HL-60/S4 treated with retinoic acid at 250 ng/mL for 4 days and 3 days (cell line): ENCODE results near the gene CUX1.
"Not testable (repeated sequence)": the region's sequence is repeated elsewhere in the genome, so short reads cannot be mapped to it uniquely, and the experiment has no call there.

Experiments
- in situ Hi-C: fragments of 300-500 bp; cut with MboI; formaldehyde crosslinking; loops from 2 replicates; pipeline ENCODE4 v1.7.0; 2022; ENCODE audit warnings: low sequenced_read_pairs

Gene CUX1

DNA sequence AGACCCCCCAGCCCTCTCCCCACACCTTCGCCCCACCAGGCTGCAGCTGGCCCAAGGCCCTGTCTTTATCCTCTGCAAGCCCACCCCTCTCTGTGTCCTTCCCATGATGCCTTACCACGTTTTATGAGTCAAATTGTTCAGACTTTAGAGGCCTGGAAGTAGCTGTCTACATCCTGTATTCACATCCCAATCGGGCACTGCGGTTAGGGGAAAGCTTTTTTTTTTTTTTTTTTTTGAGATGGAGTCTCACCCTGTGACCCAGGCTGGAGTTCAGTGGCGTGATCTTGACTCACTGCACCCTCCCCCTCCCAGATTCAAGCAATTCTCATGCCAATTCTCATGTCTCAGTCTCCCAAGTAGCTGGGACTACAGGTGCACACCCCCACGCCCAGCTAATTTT lies 347.7 kb downstream of the CUX1 start:
- in situ Hi-C loops: no loop called here

DNA sequence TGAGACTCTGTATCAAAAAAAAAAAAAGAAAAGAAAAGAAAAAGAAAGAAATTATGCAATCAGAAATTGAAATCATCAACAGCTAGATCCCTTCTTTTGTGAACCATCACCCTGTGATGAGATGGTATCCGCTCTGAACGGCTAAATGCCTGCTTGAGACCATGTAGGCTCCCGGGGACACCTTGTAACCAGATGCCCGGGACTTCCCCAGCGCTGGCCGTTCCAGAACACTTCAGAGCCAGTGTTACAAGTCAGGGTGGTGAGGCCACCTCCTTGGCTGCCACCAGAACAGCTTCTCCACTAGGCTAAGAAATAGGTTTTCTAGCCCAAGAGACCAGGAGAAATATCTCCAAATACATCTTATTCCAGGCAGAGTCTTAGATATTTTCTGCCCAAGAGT lies 349.8 kb downstream of the CUX1 start:
- in situ Hi-C loops: no loop called here

DNA sequence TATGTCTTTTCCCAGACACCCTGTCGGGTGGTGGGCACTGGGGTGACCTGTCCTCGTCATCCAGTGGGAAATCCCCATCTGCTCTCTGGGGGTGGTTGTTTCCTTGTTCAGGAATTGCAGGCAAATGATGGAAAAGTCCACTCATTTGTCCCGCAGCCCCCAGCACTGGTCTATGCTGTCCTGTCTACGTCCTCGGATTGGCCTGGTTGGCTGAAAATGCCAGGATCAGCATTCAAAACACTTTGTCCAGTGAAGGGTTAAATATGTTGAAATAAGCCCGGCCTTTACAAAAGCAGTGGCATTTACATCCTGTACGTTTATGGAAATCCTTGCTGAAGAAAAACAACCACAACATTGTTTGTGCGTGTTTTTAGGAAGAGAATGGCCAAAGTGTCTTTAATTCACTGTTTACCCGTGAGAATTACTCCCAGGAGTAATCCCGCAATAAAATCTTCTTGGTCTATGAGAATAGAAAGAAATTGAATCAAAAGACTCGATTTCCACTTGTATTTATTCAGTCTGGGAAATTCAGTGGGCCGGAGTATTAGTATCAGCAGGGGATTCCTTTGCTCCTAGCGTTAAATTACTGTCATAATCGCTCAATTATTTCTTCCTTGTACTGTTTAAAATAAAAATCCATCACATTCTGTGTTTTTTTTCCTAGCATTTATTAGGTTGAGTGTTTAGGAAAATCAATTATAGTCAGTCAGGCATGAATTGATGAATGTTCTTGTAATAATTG lies 352.4 kb downstream of the CUX1 start:
- in situ Hi-C loops: no loop called here

DNA sequence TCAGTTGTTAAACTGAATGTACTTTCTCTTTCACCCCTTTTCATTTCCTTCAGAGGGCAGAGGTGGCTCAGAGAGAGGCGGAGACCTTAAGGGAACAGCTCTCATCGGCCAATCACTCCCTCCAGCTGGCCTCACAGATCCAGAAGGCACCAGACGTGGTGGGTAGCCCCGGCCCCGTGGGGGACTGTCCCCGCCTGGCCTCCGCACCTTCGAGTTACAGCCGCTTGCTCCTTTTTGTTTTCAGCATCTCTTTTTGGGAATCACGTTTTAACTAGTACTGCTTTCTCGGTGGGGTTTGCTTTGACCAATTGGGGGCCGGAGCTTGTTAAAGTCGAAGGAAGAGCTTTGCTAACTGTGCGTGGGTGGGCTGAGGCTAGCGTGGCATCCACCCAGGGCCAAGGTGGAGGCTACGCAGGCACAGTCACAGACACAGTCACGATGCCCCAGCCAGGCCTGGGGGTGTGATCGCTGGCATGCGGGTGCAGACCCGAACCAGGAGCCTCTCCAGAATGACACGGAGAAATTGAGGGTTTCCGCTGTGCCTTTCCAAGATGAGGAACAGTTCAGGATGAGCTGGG lies 353.1 kb downstream of the CUX1 start:
- in situ Hi-C loops: no loop called here

DNA sequence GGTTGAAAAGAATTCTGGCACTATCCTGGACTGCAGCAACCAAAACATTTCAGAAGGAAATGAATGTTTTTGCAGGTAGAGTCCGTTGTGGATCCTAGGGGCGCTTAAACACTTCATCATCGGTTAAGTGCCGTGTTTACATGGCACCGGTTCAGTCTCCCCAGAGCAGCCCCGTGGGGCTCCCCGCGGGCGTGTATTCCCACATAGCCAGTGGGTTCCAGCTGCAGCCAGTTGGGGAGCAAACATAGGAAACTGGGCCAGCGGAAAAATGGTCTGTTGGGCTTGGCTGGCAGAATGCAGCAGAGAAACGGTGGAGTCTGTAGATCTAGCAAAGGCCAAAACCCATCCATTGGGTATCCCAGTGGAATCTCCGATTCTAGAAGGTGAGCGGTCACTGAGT lies 356.2 kb downstream of the CUX1 start:
- in situ Hi-C loops: no loop called here

DNA sequence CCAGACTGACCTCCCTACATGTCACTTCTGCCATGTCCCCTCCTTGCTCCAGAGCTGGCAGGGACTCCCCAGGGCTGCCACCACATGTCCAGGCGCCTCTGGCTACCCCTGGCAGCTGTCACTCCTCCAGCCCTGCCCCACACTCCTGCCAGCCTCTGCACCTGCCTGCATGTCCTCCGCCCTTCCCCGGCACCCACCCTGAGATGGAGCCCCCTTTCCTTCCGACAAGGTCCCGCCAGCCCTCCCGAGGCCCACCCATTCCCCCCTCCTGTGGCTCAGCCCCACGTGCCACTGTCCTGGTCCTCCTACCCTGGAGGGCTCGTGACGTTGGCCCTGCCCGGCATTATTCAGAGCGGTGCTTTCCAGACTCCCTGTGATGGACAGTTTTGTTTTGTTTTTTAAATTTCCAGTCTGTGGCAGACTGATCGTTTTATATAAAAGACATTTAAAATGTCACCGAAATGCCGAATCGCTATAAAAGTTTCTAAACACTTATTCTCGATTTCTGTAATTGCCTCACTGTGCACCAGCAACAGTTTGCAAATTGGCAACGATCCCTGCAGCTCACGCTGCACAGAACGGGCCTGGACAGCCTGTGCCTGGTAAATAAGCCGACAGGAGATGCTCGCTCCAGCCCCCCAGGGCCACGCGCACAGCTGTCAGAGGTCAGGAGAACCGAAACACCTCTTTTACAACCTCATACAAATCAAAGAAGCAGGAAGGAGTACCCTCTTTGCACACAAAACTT lies 358.2 kb downstream of the CUX1 start:
- in situ Hi-C loops: no loop called here

DNA sequence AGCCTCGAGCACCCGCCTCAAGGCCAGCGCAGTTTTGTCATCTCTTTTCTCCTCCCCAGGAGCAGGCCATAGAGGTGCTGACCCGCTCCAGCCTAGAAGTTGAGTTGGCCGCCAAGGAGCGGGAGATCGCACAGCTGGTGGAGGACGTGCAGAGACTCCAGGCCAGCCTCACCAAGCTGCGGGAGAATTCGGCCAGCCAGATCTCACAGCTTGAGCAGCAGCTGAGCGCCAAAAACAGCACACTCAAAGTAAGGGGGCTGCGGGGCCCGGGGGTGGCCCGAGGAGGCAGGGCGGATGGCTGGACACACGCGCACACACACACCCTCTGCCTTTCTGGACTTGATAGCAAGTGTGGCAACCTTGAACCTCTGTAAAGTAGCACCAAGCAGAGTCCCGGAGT lies 361.0 kb downstream of the CUX1 start:
- in situ Hi-C loops: no loop called here

DNA sequence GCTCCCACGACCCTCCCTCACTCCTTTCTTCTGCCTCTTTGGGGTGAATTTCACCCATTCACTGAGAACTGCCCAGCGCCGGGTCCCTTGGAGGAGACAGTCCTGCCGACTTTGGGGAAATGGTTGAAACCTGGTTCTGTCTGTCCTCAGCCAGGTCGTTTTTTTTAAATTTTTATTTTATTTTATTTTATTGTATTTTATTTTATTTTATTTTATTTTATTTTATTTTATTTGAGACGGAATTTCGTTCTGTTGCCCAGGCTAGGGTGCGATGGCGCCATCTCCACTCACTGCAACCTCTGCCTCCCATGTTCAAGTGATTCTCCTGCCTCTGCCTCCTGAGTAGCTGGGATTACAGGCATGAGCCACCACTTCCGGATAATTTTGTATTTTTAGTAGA lies 363.3 kb downstream of the CUX1 start:
- in situ Hi-C loops: no loop called here

DNA sequence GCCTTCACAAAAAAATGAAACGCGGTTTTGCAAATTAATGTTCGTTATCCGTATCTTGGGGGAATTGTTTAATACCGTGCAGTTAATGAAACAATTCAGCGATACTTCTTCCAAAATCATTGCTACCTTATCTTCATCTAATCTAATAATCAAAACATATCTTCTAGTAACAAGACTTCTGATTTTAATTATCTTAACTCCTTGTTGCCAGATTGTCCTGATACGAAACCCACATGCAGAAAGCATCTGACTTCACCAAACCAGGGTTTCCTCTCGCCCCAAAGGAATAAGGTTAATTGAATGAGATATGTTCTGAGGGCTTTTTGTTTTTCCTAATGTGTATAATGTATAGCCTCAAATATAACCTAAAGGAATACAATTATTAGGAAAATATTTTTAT lies 364.1 kb downstream of the CUX1 start:
- in situ Hi-C loops: no loop called here

DNA sequence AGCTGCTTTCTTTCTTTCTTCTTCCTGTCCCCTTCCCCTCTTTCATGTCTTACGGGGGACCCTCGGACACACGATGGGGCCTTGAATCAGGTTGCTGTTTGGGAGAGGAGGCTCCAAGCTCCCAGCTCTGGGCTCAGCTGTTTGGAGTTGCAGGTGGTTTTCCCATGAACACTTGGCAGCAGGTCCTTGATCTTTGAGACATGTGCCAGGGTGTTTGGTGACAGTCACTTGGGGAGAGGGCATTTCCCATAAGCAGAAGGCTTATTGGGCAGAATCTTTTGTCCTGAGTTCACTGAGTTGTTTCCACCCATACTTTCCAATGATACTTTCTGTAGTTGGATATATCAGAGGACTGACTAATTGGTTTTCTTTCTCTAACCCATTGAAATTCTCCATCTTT lies 364.6 kb downstream of the CUX1 start:
- in situ Hi-C loops: no loop called here

DNA sequence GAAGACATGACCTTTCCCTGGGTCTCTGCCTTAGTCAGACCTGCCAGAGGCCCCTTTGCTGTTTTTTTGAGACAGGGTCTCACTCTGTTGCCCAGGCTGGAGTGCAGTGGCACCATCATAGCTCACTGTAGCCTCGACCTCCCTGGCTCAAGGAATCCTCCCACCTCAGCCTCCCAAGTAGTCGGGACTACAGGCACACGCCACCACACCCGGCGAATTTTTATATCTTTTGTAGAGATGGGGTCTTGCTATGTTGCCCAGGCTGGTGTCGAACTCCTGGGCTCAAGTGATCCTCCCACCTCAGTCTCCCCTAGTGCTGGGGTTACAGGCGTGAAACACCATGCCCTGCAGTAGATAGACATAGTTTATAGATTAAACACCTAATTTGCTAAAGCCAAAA lies 366.4 kb downstream of the CUX1 start:
- in situ Hi-C loops: not testable (repeated sequence)

DNA sequence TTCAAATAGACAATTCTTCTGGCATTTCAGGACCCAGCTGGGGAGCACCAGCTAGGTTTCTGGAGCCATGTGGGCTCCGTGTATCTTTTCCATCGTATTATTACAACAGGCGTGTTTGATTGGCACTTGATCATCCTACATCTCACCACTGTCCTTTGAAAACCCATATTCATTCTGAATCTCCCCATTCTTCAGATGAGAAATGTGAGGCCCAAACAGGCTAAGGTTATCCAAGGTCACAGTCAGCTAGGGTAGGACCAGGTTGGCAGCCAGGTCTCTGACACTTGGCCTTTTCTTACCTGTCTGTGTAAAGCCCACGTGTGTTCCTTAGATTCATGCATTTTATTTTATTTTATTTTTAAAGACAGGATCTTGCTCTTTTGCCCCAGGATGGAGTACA lies 366.9 kb downstream of the CUX1 start:
- in situ Hi-C loops: no loop called here

DNA sequence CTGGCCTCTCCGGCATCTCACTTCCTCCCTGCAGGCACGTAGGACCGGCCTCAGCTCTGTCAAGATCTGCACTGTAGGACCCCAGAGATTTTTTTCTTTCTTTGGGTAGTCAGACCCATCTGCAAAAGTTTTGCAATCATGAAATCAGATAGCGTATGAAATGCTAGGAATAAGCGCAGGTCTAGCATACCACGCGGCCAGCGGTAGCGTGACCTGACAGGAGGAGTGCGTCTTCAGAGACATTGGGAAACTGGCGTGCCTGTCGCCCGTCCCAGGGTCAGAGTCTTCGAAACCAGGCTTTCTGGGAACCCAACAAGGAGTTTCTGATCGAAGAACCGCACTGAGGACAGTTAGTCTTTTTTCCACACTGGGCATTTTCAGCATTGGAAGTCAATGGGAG lies 368.4 kb downstream of the CUX1 start:
- in situ Hi-C loops: no loop called here

DNA sequence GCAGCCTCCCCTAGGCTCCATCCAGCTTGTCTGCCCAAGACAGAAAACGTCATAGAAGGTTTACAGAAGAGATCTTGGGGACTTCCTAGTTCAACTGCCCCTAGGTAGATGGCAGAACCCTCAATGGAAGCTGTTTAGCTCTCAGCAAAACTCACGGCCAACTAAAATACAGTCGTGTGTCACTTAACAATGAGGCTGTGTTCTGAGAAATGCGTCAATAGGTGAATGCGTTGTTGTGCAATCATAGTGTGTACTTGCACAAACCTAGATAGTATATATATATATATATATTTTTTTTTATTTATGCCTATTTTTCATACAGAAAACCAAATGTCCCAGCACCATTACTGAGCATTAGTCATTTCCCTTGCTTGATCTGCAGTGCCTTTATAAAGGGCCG lies 368.9 kb downstream of the CUX1 start:
- in situ Hi-C loops: no loop called here

DNA sequence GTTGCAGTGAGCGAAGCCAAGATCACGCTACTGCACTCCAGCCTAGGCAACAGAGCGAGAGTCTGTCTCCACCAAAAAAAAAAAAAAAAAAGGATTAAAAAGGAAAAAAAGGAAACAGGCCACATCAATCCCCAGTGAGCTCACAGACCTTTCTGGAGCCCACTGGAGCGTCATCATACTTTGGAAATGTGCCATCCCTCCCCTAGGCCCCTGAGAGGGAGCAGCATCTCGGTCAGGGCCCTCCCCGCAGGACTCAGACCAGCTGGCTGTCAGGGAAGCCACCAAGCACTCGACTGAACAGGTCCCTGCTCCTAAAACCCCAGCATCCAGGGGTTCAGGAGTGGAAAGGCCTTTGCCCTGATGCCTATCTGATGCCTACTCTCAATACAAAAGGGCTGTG lies 371.3 kb downstream of the CUX1 start:
- in situ Hi-C loops: no loop called here

DNA sequence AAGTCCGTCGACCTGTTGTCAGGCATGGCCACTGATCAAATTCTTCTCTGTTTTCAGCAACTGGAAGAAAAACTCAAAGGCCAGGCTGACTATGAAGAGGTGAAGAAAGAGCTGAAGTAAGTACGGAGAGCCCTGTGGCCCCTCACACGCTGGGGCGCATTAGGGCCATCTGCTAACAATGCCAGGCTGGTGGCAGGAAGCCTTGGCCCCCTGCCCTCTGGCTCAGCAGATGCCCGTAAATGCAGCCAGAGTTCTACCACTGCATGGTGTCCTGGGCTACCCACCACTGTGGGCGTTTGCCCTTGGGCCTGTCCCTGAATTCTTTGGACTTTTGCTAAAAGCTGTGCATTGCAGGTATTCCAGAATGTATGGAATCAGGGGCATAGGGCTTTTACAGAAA lies 372.3 kb downstream of the CUX1 start:
- in situ Hi-C loops: no loop called here

DNA sequence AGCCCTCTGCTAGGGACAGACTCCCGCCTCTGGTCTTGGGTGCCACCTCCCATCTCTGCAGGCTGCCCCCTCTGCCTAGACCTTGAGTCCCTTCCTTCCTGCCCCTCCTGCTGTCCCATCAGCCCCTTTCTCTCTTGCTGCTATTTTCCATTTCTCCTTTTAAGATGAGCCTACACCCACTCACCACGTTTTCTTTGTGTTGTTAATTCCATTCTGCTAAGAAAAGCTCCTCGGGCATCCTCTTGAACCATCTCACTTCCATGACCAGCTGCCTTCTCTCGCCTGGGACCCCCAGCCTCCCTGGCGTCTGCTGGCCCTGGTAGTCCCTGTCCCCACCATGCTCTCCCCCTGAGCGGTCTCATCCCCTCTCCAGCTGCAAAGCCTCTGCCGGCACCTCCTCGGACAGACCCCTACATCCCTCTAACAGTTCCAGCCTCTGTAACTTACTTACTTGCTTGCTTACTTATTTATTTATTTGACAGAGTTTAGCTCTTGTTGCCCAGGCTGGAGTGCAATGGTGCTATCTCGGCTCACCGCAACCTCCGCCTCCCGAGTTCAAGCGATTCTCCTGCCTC lies 373.4 kb downstream of the CUX1 start:
- in situ Hi-C loops: no loop called here

DNA sequence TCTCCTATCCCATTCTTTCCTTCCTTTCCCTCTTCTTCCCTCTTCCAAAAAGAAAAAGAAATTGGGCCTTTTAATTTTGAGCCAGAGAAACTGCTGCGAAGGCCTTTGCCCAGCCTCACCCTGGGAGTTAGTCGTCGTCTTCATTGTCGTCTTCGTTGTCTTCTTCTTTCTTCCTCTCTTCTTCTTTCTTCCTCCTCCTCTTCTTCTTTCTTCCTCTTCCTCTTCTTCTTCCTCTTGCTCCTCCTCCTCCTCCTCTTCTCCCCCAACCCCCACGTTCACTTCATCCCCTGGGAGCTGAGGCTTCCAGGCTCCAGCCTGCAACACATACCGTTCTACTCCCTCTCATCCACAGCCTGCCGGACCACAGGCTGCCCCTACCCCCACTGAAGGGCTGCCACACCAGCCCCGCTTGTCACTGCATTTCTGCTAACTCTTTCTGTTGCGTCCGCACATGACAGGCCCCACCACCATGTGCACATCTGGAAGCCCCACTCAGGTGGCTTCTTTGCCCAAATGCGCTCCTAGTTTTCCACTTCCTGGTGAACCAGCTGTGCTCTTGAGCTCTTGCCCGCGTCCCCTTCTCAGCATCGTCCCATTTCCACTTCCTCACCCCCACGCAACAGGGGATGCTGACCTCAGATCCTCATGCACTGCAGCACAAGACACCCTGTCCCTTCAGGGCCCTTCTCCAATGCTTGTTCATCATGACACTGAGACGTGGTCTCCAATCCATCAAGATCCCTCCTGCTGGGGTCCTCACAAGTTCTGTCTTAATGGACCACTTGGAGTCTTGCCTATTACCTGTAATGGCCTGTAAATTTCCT lies 374.3 kb downstream of the CUX1 start:
- in situ Hi-C loops: no loop called here

DNA sequence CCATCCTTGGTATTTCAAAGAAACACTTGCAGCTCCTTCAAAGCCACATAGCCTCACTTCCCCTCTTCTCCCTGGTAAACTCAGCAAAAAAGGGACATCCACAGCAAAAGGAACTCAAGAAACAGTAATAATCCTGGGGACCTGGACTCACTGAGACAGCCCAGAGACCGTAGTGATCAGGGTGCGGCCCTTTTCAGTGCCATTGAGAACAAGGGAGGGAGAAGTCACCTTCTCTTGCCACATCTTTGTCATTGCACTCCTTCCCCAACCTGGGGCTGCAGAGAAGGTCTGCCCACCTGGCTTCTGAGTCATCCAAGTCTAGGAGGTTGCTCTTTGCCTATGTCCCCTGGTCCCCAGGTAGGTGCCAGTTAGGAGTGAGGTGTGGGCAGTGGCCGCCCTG lies 375.4 kb downstream of the CUX1 start:
- in situ Hi-C loops: no loop called here

DNA sequence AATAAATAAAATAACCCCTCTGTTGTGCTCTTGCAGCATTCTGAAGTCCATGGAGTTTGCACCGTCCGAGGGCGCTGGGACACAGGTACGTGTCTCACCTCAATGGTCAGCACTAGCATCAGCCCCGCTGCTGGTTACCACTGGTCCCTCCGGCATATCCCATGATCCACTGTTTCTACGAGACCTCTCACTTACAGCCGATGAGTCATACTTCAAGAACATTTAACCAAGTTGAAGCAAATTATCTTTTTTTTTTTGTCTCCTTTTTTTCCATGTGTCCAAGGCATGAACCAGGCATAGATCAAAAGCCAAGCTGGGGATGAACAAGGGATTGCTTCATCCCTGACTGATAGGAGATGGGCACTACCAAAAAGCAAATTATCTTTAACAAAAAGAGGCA lies 376.4 kb downstream of the CUX1 start:
- in situ Hi-C loops: no loop called here

DNA sequence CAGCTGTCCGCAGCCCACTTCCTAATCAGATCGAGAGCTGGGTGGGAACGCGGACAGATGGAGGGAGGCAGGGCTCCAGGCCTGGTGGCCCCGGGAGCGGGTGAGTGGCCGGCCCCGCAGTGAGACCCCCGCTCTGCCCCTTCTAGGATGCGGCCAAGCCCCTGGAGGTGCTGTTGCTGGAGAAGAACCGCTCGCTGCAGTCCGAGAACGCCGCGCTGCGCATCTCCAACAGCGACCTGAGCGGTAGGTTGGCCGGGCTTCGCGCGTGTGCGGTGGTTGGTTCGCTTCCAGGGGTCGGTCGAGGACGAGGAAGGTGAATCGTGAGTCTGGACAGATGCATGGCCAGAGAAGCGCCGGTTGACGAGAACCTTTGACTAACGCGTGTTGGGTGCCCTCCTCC lies 377.9 kb downstream of the CUX1 start:
- in situ Hi-C loops: no loop called here
